ENCODE measurements around the gene AFF4.
"Not testable (repeated sequence)": the region's sequence is repeated elsewhere in the genome, so short reads cannot be mapped to it uniquely, and the experiment has no call there.

Gene AFF4

DNA sequence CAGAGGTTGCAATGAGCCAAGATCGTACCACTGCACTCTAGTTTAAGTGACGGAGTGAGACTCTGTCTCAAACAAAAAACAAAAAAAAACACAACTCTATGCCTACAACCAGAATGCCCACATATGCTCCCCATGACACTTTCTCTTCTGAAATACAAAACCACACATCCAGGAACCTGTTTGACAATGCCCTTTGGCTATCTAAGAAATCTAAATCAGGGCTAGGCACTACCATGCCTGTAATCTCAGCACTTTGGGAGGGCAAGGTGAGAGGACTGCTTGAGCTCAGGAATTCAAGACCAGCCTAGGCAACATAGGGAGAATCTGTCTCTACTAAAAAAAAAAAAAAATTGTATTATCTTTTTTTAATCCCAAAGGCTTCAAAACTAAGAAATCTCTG is 10.6 kb downstream of the AFF4 start:
- no peak for DNase-seq

DNA sequence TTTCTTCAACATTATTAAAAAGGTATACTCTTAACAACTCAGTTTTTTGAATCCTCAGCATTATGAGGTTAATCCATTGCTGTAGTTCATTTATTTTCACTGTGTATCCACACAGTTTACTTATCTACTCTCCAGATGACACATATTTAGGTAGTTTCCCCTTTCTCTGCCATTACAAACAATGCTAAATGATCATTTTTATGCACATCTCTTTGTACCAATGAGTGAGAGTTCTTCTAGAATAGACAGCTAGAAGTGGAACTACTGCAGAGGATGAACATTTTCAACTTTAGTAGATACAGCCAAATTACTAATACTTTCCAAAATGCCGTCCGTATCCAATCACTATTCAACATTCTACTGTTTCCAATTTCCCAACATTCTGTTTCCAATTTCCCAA is 11.5 kb downstream of the AFF4 start:
- no peak for DNase-seq

DNA sequence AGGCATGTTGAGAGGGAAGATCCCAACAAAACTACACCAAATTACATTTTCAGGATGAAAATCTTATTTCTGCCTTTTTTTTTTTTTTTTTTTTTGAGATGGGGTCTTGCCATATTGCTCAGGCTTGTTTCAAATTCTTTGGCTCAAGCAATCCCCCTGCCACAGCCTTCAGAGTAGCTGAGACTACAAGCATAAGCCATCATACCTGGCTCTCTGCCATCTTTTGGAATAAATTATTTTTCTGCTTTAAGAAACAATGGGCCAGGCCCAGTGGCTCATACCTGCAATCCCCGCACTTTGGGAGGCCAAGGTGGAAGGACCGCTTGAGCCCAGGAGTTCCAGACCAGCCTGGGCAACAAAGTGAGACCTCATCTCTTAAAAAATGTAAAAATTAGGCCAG is 14.3 kb downstream of the AFF4 start:
- no peak for DNase-seq

DNA sequence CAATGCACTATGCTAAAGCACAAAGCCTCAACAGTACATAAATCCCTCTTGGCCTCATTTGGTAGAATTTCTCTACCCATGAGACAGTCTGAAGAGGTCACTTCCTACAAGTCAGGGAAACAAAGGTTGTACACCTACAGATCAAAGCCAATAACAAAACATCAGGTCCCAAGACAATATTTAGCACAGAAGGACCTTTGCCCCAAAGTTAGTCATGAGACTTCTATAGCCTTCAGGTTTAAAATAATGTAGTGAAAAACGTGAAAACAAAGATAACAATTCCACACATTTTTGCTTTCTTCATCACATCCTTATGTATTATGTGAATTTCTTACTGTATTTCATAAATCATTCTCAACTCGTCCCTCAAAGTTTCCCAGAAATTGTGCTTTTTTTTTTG is 15.8 kb downstream of the AFF4 start:
- DNase-seq: no peak

DNA sequence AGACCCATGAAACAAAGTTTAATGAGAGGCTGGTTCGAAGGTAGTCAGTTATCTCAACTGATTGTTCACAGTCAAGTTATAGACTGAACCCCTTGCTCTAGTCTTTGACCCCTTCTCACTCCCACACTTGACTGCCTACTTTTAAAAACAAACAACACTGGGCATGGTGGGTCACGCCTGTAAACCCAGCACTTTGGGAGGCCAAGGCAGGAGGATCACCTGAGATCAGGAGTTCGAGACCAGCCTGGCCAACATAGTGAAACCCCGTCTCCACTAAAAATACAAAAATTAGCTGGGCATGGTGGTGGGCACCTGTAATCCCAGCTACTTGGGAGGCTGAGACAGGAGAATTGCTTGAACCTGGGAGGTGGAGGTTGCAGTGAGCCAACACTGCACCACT is 18.1 kb downstream of the AFF4 start:
- not testable (repeated sequence) for DNase-seq

DNA sequence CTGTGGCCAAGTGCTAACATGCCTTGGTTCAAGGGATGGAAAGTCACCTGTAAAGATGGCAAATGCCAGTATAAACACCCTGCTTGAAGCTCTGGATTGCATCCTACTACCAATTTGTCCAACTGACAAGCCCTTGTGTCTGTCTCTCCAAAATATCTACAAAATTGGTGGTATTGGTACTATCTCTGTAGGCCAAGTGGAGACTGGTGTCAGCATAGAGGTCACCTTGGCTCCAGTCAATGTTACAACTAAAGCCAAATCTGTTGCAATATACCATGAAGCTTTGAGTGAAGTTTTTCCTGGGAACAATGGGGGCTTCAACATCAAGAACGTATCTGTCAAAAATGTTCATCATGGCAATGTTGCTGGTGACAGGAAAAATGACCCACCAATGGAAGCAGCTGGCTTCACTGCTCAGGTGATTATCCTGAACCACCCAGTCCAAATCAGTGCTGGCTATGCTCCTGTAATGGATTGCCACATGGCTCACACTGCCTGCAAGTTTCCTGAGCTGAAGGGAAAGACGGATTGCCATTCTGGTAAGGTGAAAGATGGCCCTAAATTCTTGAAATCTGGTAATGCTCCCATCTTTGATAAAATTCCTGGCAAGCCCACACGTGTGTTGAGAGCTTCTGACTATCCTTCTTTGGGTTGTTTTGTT is 19.9 kb downstream of the AFF4 start:
- no peak for DNase-seq

DNA sequence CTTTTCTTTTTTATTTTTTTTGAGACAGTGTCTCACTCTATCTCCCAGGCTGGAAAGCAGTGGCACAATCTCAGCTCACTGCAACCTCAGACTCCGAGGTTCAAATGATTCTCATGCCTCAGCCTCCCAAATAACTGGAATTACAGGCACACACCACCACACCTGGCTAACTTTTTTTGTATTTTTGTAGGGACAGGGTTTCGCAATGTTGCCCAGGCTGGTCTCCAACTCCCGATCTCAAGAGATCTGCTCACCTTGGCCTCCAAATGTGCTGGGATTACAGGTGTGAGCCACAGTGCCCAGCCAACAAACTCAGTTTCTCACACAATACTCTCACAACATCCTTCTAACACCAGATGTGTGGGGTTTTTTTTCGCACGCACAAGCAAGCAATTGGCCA is 22.1 kb downstream of the AFF4 start:
- DNase-seq: no peak

DNA sequence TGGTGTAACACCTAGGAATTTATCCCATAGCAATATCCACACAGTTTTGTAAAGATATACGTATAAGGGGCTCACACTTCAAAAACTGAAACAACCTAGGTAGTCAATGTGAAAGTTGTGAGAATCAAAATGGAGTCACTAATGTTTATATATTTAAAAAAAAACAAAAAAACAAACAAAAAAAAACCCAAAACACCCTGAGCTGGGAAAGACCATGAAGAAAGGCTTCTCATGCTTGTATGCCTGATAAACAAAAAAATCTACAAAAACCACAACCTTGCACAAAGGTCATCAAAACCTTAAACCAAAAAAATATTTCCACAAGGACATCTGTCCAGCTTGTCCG is 35.4 kb downstream of the AFF4 start:
- no peak for DNase-seq

DNA sequence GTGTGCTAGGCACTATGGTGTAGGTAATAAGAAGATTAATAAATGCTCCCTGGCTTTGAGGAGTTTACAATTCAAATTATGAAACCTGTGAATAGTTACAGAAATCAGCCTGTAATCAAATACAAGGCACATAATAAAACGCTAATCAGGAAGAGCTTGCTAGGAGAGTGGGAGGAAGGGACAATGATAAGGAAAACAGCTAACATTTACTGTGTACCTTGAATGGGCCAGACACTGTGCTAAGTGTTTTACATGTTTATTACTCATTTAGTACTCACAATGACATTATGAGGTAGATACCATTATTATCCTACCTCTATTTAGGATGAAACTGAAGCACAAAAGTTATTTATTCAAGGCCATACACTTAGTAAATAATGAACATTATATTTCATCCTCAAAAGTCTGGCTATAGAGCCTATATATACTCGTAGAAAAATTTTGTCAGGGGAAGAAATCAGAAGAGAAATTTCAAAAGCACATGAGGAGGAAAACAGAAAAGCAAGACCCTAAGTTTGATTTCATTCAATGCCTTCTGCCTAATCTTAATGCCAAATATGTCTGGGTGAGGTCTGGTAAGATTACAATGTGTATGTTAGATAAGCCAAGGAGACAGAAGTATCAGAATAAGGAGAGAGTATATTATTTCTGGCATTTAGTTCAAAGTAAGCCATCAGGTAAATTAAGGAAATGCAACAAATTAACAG is 35.9 kb downstream of the AFF4 start:
- no peak for DNase-seq

DNA sequence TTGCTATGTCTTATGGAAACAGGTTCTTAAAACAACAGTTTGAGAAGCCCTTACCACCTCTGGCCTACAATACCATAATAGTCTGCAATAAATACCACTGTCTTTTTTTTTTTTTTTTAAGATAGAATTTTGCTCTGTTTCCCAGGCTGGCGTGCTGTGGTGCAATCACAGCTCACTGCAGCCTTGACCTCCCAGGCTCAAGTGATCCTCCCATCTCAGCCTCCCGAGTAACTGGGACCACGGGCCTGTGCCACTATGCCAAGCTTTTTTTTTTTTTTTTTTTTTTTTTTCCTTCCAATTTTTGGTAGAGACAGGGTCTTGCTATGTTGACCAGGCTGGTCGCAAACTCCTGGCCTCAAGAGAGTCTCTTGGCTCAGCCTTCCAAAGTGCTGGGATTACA is 37.0 kb downstream of the AFF4 start:
- DNase-seq: no peak

DNA sequence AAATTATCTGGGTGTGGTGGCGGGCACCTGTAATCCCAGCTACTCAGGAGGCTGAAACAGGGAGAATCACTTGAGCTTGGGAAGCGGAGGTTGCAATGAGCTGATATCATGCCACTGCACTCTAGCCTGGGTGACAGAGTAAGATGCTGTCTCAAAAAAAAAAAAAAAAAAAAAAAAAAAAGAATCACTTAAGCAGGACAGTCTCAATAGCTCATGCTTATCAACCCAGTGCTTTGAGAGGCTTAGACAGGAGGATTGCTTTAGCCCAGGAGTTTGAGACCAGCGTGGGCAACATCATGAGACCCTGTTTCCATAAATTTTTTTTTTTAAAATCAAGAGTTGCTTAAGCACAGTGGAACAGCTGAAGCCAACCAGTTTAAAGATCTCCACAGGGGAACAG is 47.3 kb downstream of the AFF4 start:
- no peak for DNase-seq

DNA sequence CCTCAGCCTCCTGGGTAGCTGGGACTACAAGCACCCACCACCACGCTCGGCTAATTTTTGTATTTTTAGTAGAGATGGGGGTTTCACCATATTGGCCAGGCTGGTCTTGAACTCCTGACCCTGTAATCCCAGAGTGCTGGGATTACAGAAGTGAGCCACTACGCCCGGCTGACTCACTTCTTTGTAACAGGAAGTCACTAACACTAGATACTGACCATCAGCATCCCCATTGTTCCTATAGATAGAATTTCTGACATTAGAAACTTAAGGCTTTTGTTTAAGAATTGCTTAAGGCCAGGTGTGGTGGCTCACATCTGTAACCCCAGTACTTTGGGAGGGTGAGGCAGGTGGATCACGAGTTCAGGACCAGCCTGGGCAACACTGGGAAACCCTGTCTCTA is 47.8 kb downstream of the AFF4 start:
- no peak for DNase-seq

DNA sequence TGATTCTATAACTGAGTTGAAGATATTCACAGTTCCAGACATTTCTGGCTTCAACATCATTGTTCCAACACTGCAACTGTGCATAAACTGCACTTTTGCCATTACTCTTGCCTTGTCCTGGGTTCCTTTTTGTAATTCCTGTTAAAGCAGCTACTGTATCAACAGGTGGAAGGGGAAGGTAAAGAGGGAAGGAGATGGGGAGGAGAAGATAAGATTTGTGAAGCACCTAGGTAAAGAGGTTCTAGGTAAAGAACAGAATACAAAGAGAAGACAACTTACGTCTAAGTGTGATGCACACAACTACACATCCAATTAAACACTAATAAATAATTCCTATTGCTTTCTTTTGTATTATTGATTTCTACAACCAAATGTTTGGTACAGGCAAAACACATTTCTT is 53.7 kb downstream of the AFF4 start:
- DNase-seq: no peak

DNA sequence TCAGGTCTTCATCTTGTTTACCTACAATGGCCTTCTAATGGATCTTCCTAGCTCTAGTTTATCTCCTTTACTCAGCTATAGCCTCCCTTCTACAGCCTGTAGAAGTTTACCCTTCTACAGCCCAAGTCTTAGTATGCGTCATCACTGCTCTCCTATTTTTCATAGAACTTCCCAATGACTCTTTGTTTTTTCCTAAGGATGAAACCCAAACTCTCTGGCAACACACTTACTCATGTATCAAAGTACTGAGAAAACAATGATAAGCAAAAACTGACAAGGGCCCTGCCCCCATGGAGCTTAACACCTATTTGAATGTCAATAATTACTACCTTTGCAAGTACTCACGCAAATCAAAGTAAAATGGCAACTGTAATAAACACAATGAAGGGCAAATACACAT is 56.3 kb downstream of the AFF4 start:
- DNase-seq: no peak

DNA sequence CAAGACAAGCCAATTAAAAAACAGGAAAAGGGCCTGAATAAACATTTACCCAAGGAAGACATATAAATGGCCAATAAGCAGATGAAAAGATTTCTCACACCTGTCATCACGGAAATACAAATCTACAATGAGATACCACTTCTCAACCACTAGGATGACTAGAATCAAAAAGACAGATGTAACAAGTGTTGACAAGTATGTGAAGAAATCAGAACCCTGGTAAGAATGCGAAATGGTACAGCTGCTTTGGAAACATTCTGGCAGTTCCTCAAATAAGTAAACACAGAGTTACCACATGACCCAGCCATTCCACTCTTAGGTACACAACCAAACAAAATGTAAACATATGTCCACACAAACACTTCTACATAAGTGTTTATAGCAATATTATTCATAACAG is 57.5 kb downstream of the AFF4 start:
- DNase-seq: no peak

DNA sequence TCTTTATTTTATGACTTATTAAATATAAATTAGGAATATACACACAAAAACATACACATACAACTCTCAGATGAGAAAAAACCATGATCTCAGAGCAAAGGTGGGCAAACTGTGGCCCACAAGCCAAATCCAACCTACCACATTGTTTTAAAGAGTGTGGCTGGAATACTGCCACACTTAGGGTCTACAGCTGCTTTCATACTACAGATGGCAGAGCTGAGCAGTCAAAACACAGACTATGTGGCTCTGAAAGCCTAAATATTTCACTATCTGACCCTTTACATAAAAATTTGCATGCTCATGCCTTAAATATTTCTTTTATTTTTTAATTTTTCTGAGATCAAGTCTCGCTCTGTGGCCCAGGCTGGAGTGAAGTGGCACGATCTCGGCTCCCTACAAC is 61.7 kb downstream of the AFF4 start:
- no peak for DNase-seq

DNA sequence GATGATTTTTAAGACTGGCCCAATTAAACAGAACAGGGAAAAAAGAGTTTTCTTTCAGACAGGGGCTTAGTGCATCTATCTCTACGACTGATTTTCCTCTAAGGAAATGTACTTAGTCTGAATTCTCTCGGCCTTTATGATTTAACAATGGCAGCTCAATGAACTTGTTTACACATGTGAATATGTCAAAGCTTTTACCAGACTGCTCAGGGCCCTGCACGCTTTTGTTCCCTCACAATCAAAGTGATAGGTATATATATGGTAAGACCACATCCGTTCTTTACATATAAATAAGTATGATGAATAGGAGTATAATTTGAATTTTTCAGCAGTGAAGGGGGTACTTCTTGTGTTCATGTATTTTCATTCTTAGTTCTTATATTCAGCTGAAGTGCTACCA is 62.4 kb downstream of the AFF4 start:
- no peak for DNase-seq

DNA sequence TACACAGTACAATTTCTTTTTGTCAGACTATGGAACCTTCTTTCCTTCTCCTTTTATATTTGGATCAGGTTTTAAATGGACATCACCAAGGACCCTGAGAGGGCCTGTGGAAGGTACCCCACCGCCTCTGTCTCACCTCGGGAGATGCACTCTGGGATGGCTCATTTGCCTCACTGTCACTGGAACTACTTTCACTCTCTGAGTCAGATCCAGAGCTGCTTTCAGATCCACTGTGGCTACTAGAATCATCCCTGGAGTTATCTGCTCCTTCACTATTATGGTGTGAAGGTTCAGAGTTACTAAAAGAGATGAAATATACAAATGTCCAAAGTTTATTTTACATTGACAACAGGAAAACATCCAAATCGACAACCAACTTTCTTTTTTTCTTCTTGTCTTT is 65.3 kb downstream of the AFF4 start:
- no peak for DNase-seq

DNA sequence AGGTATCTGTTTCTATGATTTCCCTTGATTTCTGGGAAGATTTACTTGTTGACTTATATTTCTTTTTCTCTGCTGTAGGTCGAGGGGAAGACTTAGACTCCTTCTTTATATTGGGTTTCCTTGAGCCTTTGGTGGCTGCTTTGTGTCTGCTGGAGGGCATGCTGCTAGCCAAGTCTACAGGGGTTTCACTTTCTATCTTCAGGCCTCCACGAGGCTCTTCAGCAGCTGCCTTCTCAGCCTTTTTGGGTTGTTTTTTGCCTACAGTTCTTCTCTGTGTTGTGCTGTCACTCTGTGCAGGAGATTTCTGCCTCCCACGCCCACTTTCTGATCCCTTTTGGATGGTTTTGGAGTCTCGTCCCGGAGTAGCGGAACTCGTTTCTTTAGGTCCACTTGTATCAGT is 66.7 kb downstream of the AFF4 start:
- DNase-seq: no peak

DNA sequence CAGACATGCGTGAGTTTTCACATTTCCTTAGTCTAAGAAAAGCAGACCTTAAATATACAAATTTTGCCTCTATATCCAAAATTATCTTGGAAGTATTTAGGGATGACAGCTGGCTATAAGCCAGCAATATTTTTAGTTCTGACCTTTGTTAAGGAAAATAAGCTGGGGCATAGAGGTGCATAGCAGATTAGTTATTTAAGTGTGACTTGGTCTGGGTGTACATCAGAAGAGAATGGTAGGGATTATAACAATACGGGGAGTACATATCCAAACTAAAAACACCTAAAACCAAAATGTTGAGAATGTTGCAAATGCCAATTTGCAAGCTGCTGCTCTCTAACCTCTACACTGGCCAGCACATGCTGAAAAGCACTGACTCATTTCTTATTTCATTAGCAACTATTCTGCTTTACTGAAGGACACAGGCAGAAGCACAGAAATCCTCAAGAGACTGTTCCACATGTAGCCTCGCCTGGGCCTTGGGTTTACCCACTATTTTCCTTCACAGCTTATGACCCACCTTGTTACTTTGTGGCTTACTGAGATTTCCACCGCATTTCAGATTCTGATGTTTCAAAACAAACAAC is 67.6 kb downstream of the AFF4 start:
- DNase-seq: no peak

DNA sequence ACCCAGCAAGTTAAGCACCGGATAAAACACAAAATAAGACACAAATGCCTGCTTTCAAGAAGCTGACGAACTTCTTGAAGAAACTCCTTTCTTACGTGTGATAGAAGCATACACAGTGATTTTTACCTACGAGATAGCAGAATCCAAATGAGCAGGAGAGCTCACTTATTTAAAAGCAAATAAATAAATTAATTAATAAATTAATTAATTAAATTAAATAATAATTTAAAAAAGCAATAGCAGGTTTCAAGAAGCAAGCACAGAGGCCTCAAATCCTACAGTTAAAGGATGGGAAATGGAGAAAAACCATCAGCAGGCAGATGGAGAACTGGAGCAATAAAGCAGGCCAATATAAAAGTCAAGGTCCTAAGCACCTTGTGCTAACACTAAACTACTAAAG is 72.6 kb downstream of the AFF4 start:
- no peak for DNase-seq

DNA sequence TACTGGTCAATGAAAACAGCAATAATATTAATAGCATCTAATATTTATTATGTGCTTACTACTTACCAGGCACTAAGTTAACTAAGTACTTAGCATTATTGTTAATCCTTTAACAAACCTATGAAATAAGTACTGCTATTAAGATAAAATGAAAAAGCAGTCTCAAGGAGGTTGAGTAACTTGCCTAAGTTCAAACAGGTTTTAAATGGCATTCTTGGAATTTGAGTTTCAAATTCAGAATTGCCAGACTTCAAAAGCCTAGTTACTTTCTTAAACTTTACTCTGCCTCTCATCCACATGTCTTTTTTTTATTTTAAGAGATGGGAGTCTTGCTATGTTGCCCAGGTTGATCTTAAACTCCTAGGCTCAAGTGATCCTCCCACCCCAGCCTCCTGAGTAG is 73.9 kb downstream of the AFF4 start:
- DNase-seq: no peak

DNA sequence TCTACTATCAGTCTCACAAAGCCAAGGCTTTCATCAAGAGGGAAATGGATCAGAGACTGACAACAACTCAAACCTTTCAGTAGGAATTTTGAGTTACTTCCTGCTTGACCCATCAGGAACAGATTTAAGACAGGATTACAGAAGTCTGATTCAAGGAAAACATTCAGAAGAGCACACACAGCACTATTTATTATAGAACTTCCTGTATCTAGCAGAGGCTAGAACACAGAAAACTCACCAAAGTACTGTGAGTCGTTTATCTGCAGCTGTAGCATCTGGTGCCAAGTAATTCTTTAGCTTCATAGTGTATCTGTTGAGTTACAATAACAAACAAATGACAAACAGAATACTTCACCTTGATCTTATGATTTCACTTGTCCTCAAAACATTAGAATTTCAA is 76.2 kb downstream of the AFF4 start:
- no peak for DNase-seq

DNA sequence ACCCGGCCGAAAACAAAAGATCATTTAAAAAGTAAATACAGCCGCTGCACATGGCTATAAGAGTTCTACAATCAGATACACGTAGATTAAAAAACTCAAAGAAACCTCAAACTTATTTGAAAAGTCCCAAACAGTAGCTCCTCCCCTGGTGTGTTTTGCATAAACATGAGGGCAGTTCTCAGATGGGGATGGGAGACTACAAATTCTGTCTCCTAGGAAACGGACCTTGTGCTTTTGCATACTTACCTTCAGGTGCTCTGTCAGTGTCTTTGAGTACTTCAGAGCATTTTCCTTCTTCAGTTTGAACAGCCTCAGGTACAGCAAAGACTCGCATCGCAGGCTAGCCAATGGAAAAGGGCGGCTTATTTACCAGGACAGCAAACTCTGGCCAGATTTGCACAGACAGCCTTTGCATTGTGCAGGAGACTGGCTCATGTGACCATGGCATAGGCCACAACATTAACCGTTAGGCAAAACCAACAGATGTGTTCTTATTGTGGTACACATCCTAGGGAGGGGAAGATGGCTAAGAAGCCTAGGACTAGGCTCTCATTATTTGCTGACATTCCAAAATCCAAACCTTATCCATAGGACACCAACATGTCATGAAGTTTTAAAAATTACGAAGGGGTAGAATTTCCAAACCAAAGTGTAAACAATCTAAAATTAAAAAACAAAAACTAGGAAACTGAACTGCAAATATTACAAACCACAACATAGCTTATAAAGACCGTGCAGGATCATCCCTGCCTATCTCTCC is 77.2 kb downstream of the AFF4 start:
- DNase-seq: no peak
